SK-N-SH treated with all-trans-retinoic acid at 6 μM for 48 hours (cell line): ENCODE results near the gene ERCC4.

ENCODE experiments used
- ATAC-seq: fragments of 200-7000 bp; cut with Tn5 transposase; 3 replicates; pipeline ENCODE4 v1.9.1; 2020; ENCODE audit warnings: mild to moderate bottlenecking, moderate library complexity
- ARNTL ChIP-seq: fragments of 450-650 bp; formaldehyde crosslinking; IDR thresholded peaks from 2 replicates; pipeline ENCODE4 v1.5.0; 2020; ENCODE audit warnings: low read depth, mild to moderate bottlenecking, moderate library complexity, borderline replicate concordance
- BACH2 ChIP-seq: fragments of 250-450 bp; sonication (Bioruptor Pico); IDR thresholded peaks from 2 replicates; pipeline ENCODE4 v1.9.0; 2021; ENCODE audit warnings: mild to moderate bottlenecking, borderline replicate concordance
- CREB5 ChIP-seq: fragments of 250-450 bp; sonication (Bioruptor Pico); IDR thresholded peaks from 2 replicates; pipeline ENCODE4 v1.5.1; 2020; ENCODE audit warnings: low read depth, mild to moderate bottlenecking, moderate library complexity
- CSDC2 ChIP-seq: fragments of 250-450 bp; sonication (Bioruptor Pico); IDR thresholded peaks from 2 replicates; pipeline ENCODE4 v1.5.0; 2020; ENCODE audit warnings: mild to moderate bottlenecking, moderate library complexity
- CSRNP3 ChIP-seq: fragments of 250-450 bp; sonication (Bioruptor Pico); IDR thresholded peaks from 2 replicates; pipeline ENCODE4 v1.5.1; 2021; ENCODE audit warnings: mild to moderate bottlenecking, moderate library complexity
- ESRRG ChIP-seq: fragments of 250-450 bp; sonication (Bioruptor Pico); IDR thresholded peaks from 2 replicates; pipeline ENCODE4 v1.6.1; 2021; ENCODE audit warnings: mild to moderate bottlenecking
- GLIS3 ChIP-seq: fragments of 250-450 bp; sonication (Bioruptor Pico); IDR thresholded peaks from 2 replicates; pipeline ENCODE4 v1.5.0; 2020; ENCODE audit warnings: mild to moderate bottlenecking, moderate library complexity
- ISL1 ChIP-seq: fragments of 250-450 bp; sonication (Bioruptor Pico); IDR thresholded peaks from 2 replicates; pipeline ENCODE4 v2.1.2; 2022; ENCODE audit warnings: mild to moderate bottlenecking, moderate library complexity
- OSR1 ChIP-seq: fragments of 250-450 bp; sonication (Bioruptor Pico); IDR thresholded peaks from 2 replicates; pipeline ENCODE4 v1.8.0; 2022; ENCODE audit warnings: moderate library complexity, mild to moderate bottlenecking, inconsistent platforms
- PATZ1 ChIP-seq: fragments of 250-450 bp; sonication (Bioruptor Pico); IDR thresholded peaks from 2 replicates; pipeline ENCODE4 v1.8.0; 2020; ENCODE audit warnings: mild to moderate bottlenecking, moderate library complexity, borderline replicate concordance
- POU6F1 ChIP-seq: fragments of 250-450 bp; sonication (Bioruptor Pico); IDR thresholded peaks from 2 replicates; pipeline ENCODE4 v1.8.0; 2021; ENCODE audit warnings: low read depth, mild to moderate bottlenecking, moderate library complexity, borderline replicate concordance
- PPARA ChIP-seq: fragments of 250-450 bp; sonication (Bioruptor Pico); IDR thresholded peaks from 2 replicates; pipeline ENCODE4 v1.5.0; 2020; ENCODE audit warnings: mild to moderate bottlenecking, borderline replicate concordance
- RARB ChIP-seq: fragments of 250-450 bp; sonication (Bioruptor Pico); IDR thresholded peaks from 2 replicates; pipeline ENCODE4 v1.8.0; 2021; ENCODE audit warnings: mild to moderate bottlenecking, moderate library complexity
- SNAI2 ChIP-seq: fragments of 250-450 bp; sonication (Bioruptor Pico); IDR thresholded peaks from 2 replicates; pipeline ENCODE4 v1.5.0; 2020; ENCODE audit warnings: mild to moderate bottlenecking, moderate library complexity
- TCF4 ChIP-seq: fragments of 250-450 bp; sonication (Bioruptor Pico); IDR thresholded peaks from 2 replicates; pipeline ENCODE4 v1.8.0; 2021; ENCODE audit warnings: mild to moderate bottlenecking, moderate library complexity, borderline replicate concordance
- TSHZ2 ChIP-seq: fragments of 250-450 bp; sonication (Bioruptor Pico); IDR thresholded peaks from 2 replicates; pipeline ENCODE4 v1.5.0; 2020; ENCODE audit warnings: mild to moderate bottlenecking, moderate library complexity
- ZC3H10 ChIP-seq: fragments of 250-450 bp; sonication (Bioruptor Pico); IDR thresholded peaks from 2 replicates; pipeline ENCODE4 v1.5.1; 2021; ENCODE audit warnings: mild to moderate bottlenecking, moderate library complexity
- ZFP3 ChIP-seq: fragments of 250-450 bp; sonication (Bioruptor Pico); IDR thresholded peaks from 2 replicates; pipeline ENCODE4 v1.5.0; 2020; ENCODE audit warnings: mild to moderate bottlenecking, moderate library complexity
- ZFP30 ChIP-seq: fragments of 450-650 bp; formaldehyde crosslinking; IDR thresholded peaks from 2 replicates; pipeline ENCODE4 v1.5.0; 2022; ENCODE audit warnings: mild to moderate bottlenecking, moderate library complexity
- ZNF565 ChIP-seq: fragments of 450-650 bp; formaldehyde crosslinking; conservative IDR thresholded peaks from 2 replicates; pipeline ENCODE4 v1.5.0; 2020; ENCODE audit warnings: low read depth, mild to moderate bottlenecking, moderate library complexity
- ZNF70 ChIP-seq: fragments of 450-650 bp; formaldehyde crosslinking; IDR thresholded peaks from 2 replicates; pipeline ENCODE4 v1.5.0; 2020; ENCODE audit warnings: mild to moderate bottlenecking, moderate library complexity
- ZNF8 ChIP-seq: fragments of 450-650 bp; formaldehyde crosslinking; IDR thresholded peaks from 2 replicates; pipeline ENCODE4 v1.5.0; 2020; ENCODE audit warnings: mild to moderate bottlenecking, moderate library complexity

Gene ERCC4

GRCh38 chr16:13928646-13929045, 8.7 kb downstream of the ERCC4 start (continued):
- TF ChIP-seq ZNF8 (CRISPR knock-in tag) (no peak), ZNF70 (CRISPR knock-in tag) (no peak), ARNTL (CRISPR knock-in tag) (no peak), ESRRG (CRISPR knock-in tag) (no peak), PPARA (CRISPR knock-in tag) (no peak), ZFP3 (CRISPR knock-in tag) (no peak), ZNF565 (CRISPR knock-in tag) (no peak)
- TF ChIP-seq, all 23 proteins: peak for 0

- ATAC-seq: no peak
- no peak for TF ChIP-seq GLIS3
- TF ChIP-seq ZNF565 (CRISPR knock-in tag): no peak
- TF ChIP-seq, all 23 proteins: peak for 0
Measured at GRCh38 chr16:13931845-13932244, 11.9 kb downstream of the ERCC4 start.

GRCh38 chr16:13935408-13935807, 15.5 kb downstream of the ERCC4 start:
- TF ChIP-seq PPARA (CRISPR knock-in tag): no peak
- no peak for TF ChIP-seq ARNTL (CRISPR knock-in tag)
- no peak for TF ChIP-seq OSR1 (CRISPR knock-in tag)
- no peak for TF ChIP-seq GLIS3
- no peak for TF ChIP-seq ZC3H10 (CRISPR knock-in tag)
- TF ChIP-seq CSRNP3: no peak
- TF ChIP-seq ZNF565 (CRISPR knock-in tag): no peak
- TF ChIP-seq POU6F1 (CRISPR knock-in tag): no peak
- no peak for TF ChIP-seq CSDC2 (CRISPR knock-in tag)
- no peak for TF ChIP-seq RARB (CRISPR knock-in tag)
- TF ChIP-seq ZNF70 (CRISPR knock-in tag): no peak
- TF ChIP-seq CREB5 (CRISPR knock-in tag): no peak
- TF ChIP-seq ZNF8 (CRISPR knock-in tag): no peak
- TF ChIP-seq TSHZ2 (CRISPR knock-in tag): no peak
- TF ChIP-seq ISL1: no peak
- no peak for ATAC-seq

GRCh38 chr16:13936155-13936554, 16.2 kb downstream of the ERCC4 start:
- ATAC-seq: no peak
- no peak for TF ChIP-seq OSR1 (CRISPR knock-in tag)
- TF ChIP-seq RARB (CRISPR knock-in tag): no peak
- no peak for TF ChIP-seq PATZ1 (CRISPR knock-in tag)
- no peak for TF ChIP-seq PPARA (CRISPR knock-in tag)
- TF ChIP-seq ZFP30 (CRISPR knock-in tag): no peak
- TF ChIP-seq TCF4 (CRISPR knock-in tag): no peak
- no peak for TF ChIP-seq ZNF565 (CRISPR knock-in tag)
- no peak for TF ChIP-seq TSHZ2 (CRISPR knock-in tag)
- TF ChIP-seq ZNF70 (CRISPR knock-in tag): no peak
- TF ChIP-seq ZNF8 (CRISPR knock-in tag): no peak
- no peak for TF ChIP-seq ARNTL (CRISPR knock-in tag)
- no peak for TF ChIP-seq CSDC2 (CRISPR knock-in tag)
- no peak for TF ChIP-seq GLIS3
- no peak for TF ChIP-seq CREB5 (CRISPR knock-in tag)
- TF ChIP-seq ISL1: no peak
- TF ChIP-seq ZFP3 (CRISPR knock-in tag): no peak
- no peak for TF ChIP-seq BACH2 (CRISPR knock-in tag)
- no peak for TF ChIP-seq SNAI2
